GM18505 (cell line): Measurements from ENCODE around the gene IDH2.
"Not testable (repeated sequence)": the region's sequence is repeated elsewhere in the genome, so short reads cannot be mapped to it uniquely, and the experiment has no call there.

Experiments used
- ATAC-seq: cut with Tn5 transposase; IDR thresholded peaks from one replicate; pipeline ENCODE4 v1.9.1; 2021; ENCODE audit not compliant: unreplicated experiment
- POLR2A ChIP-seq: IDR thresholded peaks from 4 replicates; pipeline ENCODE4 v1.6.1; 2011; ENCODE audit warnings: borderline replicate concordance; ENCODE audit not compliant: insufficient read depth, insufficient read length; ENCODE audit errors: extremely low read depth

Gene IDH2

GRCh38 chr15:90101969-90102890, at the start of gene IDH2:
Gene IDH2 (minus strand): TSS chr15:90102468. CDS start chr15:90102390, 78 bp downstream.
- peak; percentile 82 for TF ChIP-seq POLR2A

GRCh38 chr15:90150551-90150950, 48.3 kb upstream of the IDH2 start:
- ATAC-seq, result not testable (repeated sequence)

More at GRCh38 chr15:90101969-90102890, at the start of gene IDH2:
- peak; percentile 76 for ATAC-seq

GRCh38 chr15:90149609-90150340, 47.5 kb upstream of the IDH2 start:
- ATAC-seq, result no peak
- TF ChIP-seq POLR2A, result no peak

DNA sequence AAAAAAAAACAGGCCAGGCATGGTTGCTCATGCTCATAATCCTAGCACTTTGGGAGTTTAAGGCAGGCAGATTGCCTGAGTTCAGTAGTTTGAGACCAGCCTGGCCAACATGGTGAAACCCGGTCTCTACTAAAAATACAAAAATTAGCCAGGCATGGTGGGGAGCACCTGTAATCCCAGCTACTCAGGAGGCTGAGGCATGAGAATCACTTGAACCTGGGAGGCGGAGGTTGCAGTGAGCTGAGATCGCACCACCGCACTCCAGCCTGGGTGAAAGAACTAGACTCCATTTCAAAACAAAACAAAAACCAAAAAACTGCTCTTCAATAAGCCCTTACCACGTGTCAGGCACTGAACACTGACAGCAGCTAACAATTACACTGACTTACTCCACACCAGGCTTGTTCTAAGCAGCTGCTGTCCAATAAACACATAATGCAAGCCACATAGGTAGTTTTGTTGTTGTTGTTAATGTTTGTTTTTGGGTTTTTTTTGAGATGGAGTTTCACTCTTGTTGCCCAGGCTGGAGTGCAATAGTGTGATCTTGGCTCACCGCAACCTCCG, 44.0 kb upstream of the IDH2 start:
- not testable (repeated sequence) for ATAC-seq

- ATAC-seq, result no peak
- TF ChIP-seq POLR2A, result no peak
These were observed 43.5 kb upstream of the IDH2 start for GRCh38 chr15:90145761-90146160.

- ATAC-seq, result no peak
- no peak for TF ChIP-seq POLR2A
These were observed 43.0 kb upstream of the IDH2 start for GRCh38 chr15:90145259-90145658.

GRCh38 chr15:90143166-90143655, 40.9 kb upstream of the IDH2 start:
- TF ChIP-seq POLR2A, result no peak
- no peak for ATAC-seq

DNA sequence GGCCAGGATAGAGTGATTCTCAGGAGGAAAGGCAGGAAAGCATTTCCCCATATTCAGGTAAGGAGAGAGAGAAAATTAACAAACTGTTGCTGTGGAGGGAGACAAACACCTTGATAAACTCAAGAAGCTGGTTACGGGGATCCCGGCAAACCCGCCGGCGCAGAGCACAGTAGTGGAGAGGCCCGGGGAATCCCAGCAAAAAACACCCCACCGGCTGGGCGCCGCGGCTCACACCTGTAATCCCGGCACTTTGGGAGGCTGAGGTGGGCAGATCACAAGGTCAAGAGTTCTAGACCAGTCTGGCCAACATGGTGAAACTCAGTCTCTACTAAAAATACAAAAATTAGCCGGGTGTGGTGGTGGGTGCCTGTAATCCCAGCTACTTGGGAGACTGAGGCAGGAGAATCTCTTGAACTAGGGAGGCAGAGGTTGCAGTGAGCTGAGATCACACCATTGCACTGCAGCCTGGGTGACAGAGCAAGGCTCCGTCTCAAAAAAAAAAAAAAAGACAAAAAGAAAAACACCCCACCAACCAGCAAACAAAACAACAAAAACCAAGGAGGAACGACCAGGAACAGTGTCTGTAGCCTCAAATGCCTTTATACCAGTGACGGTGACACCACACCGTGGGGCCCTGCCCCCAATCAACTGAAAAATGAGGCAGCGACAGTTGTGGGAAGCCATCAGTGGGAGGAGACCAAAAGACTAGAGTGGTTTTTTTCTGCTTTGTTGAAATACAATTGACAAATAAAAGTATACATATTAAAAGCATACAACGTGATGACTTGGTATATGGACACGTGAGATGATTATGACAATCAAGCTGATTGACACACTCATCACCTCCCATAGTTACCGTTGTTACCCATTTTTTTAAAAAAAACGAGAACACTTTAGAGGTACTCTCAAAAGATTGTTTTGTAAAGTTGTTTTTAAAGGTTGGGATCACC, 40.2 kb upstream of the IDH2 start:
- no peak for ATAC-seq
- no peak for TF ChIP-seq POLR2A

- ATAC-seq, result no peak
- no peak for TF ChIP-seq POLR2A
These were observed 39.4 kb upstream of the IDH2 start for GRCh38 chr15:90141646-90142045.

GRCh38 chr15:90139549-90139948, 37.3 kb upstream of the IDH2 start:
- ATAC-seq, result not testable (repeated sequence)

DNA sequence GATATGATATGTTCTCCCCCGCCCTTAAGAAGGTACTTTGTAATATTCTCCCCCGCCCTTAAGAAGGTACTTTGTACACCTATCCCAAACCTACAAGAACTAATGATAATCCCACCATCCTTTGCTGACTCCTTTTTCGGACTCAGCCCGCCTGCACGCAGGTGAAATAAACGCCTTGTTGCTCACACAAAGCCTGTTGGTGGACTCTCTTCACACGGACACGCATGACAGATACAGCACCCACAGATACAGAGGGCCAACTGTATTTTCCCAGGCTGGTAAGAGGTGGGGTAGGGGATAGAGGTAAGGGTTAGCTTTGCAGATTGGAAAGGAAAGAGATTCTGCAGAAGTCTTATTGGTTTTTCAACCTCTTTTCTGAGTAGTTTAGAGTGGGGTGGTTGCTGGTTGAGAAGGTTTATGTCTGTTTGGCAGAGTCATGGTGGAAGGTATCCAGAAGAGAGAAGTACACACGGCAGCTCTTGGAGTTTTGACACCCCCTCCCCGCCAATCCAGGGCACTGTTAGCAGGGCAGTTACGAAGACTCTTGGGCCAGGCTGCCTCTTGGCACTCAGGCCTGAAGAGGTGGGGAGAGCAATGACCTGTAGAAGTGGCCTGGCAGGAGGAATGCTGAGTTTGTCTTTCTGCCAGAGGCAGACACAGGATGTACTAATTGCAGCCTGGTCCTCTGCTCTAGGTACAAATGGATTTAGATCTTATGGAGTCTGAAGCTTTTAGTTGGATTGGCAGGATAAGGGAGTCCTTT, 36.0 kb upstream of the IDH2 start:
- TF ChIP-seq POLR2A, result no peak
- ATAC-seq, result no peak

DNA sequence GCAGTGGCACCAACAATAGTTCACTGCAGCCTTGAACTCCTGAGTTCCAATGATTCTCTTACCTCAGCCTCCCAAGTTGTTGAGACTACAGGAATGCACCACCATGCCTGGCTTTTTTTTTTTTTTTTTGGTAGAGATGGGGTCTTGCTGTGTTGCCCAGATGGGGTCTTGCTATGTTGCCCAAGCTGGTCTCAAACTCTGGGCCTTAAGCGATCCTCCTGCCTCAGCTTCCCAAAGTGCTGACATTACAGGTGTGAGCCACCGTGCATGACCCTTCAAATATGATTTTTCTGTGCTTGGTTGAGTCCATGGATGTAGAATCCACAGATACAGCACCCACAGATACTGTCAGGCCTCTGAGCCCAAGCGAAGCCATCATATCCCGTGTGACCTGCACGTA, 30.2 kb upstream of the IDH2 start:
- ATAC-seq, result no peak
- TF ChIP-seq POLR2A, result no peak
